HG03064 (cell line): ENCODE measurements around the gene TIMP2.
"Not testable (repeated sequence)": the region's sequence is repeated elsewhere in the genome, so short reads cannot be mapped to it uniquely, and the experiment has no call there.

Experiments
- ATAC-seq: cut with Tn5 transposase; IDR thresholded peaks from one replicate; pipeline ENCODE4 v1.9.1; 2021; ENCODE audit warnings: low read depth; ENCODE audit not compliant: unreplicated experiment

TIMP2 gene

DNA sequence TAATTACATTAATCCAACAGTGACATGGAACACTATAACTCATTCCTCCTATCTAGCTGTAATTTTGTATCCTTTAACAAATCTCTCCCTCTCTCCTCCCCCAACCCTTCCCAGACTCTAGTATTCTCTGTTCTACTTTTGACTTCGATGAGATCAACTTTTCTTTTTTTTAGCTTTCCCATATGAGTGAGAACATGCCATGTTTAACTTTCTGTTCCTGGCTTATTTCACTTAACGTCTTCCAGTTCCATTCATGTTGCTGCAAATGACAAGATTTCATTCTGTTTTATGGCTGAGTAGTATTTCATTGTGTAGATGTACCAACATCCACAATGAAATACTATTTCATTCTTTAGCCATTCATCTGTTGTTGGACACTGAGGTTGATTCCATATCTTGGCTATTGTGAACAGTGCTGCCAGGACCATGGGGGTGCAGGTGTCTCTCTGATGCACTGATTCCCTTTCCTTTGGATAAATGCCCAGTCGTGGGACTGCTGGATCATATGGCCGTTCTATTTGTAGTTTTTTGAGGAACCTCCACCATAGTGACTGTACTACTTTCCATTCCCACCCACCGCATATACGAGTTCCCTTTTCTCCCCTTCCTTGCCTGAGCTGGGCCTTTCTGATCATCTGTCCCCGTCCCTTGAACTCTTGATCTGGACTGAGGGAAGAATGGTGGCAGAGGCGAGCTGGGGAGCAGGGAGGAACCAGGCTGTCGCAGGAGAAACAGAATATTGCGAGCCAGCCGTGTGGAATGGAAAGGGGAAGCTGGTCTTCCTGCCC lies 14.5 kb downstream of the TIMP2 start:
- ATAC-seq = no peak

DNA sequence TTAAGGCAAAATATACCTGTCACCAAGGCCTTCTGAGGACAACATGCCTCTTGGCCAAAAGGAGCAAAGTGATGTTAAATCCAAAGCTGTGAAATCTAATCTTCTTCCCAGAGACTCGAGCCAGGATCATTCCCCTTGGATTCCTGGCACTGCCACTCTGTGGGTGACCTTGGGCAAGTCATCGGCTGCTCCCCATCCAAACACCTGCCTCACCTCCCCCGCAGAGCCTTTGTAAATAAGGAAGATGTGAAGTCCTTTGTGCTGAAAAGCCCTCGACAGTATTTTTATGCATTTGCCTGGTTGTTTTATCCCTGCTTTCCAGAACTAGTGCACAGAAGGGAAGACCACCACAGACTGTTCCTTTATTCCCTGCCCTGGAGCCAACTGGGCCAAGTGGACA lies 16.8 kb downstream of the TIMP2 start:
- ATAC-seq = no peak

DNA sequence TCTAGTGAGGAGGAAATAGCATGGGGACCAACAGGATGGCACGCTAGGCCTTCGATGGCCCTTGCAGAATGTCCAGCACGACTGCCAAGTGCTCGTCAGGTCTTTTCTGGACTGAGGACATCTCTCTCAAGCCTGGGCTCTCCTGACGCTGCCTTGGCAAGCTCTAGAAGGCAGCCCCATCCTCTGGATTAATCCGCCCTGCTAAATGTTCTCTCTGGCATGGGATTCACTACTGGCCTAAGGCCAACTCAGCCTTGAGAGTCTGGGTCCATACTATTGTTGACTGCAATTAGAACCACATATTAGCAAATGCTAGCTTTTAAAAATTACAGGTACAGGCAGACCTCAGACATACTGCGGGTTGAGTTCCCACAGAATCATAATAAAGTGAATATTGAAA lies 19.6 kb downstream of the TIMP2 start:
- ATAC-seq = no peak

DNA sequence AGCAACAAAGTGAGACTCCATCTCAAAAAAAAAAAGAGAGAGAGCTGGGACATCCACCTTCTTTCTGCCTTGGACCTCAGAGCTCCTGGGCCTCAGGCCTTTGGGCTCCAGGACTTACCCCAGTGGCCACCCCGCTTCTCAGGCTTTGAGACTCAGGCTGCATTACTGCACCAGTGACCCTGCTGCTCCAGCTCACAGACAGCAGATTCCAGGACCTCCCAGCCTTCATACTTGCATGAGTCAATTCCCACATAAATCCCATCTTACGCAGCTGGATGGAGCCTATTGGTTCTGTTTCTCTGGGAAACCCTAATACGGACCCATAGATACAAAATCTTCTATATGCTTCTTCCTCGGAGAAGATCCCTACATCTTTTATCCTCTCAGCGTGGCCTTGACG lies 20.1 kb downstream of the TIMP2 start:
- ATAC-seq = no peak

DNA sequence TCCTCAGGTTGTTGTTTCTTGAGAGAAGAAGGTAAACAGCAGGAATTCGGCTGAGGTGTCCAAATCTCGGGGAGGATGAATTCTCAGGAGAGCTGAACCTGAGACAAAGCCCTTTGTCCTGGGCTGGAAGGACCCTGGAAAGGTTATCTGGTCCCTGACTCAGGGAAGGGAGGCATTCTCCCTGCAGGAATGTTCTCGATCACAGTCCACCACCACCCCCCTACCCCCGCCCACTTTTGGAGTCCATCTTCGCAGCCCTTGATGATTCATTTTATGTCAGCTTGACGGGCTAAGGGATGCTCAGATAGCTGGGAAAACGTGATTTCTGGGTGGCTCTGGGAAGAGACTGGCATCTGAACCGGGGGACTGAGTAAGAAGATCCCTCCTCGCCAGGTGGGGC lies 20.8 kb downstream of the TIMP2 start:
- ATAC-seq = no peak

DNA sequence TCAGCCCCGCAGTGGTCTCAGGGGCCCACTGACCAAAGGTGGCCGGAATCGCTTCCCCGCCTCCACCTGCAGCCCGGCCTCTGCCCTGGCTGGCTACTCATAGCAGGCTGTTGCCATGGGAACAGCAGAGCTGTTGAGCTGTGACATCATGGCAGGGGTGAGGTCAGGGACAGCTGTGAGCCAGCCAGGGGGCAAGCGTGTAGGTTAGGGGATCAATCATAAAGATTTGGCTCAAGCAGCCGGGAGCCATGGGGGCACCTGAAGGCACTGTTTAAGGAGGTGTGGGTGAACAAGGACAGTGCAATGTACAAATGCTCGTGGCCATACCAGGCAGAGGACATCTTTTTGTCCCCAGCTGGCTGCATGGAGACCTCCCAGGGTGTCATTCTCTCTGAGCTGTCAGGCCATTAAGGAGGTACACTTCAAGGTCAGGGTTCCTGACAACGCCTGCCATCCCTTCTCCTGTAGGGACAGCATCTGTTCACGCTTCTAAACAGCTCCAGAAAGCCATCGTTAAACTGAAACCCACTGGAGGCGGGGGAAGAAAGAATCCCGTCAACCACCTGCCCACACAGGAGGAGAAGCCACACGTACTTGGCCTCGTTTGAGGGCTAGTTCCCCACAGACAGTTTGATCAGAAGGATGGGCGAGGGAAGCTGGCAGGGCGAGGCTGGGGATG lies 21.9 kb downstream of the TIMP2 start, which contains the start of gene CEP295NL:
TSS of gene CEP295NL (minus strand) at position 101 of the 679 bp plus-strand sequence. CDS start 1,373 bp downstream, outside the sequence.
- ATAC-seq = no peak

DNA sequence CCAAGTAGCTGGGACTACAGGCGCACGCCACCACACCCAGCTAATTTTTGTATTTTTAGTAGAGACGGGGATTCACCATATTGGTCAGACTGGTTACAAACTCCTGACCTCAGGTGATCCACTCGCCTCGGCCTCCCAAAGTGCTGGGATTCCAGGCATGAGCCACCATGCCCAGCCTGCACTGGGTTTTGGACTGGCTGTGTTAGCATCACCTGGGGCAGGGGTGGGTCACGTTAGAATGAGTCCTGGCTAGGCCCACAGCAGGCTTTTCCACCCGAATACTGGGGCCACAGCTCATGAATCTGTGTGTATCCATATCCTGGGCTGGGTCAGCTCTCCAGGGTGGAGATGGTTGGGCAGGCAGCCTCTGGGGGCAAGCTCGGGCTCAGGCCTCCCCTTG lies 23.0 kb downstream of the TIMP2 start:
- ATAC-seq = not testable (repeated sequence)

DNA sequence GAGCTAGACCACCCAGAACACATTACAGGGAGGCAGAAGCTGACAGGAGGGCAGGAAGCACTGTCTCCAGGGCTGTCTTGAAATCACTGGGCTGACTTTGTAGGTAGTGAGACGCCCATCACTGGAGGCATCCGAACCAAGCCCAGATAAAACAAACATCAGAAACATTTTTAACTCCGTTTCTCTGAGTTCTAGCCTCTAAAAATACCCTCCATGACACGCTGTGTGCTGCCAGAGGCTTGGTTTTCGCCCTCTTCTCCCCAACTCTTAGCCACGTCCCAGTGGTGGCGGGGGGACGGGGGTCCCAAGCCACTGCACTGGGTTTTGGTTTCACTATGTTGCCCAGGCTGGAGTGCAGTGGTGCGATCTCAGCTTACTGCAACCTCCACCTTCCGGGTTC lies 23.4 kb downstream of the TIMP2 start:
- no peak for ATAC-seq

DNA sequence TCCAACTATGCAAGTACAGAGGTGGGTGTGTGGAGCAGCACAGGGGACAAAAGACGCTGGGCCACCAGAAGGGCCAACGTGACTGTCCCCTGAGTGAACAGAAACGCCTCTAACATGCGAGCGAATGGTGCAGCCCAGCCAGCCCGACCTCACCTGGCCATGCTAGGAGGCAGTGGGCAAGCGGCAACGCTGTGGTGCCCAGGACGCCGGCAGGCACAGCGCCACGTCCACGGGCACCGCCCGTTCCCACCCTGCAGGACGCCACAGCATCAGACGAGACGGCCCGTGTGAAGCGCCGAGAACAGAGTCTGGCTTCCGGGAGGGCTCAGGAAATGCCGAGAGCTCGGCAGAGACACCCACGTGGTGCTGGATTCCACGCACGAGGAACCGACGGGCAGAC lies 24.4 kb downstream of the TIMP2 start:
- no peak for ATAC-seq

DNA sequence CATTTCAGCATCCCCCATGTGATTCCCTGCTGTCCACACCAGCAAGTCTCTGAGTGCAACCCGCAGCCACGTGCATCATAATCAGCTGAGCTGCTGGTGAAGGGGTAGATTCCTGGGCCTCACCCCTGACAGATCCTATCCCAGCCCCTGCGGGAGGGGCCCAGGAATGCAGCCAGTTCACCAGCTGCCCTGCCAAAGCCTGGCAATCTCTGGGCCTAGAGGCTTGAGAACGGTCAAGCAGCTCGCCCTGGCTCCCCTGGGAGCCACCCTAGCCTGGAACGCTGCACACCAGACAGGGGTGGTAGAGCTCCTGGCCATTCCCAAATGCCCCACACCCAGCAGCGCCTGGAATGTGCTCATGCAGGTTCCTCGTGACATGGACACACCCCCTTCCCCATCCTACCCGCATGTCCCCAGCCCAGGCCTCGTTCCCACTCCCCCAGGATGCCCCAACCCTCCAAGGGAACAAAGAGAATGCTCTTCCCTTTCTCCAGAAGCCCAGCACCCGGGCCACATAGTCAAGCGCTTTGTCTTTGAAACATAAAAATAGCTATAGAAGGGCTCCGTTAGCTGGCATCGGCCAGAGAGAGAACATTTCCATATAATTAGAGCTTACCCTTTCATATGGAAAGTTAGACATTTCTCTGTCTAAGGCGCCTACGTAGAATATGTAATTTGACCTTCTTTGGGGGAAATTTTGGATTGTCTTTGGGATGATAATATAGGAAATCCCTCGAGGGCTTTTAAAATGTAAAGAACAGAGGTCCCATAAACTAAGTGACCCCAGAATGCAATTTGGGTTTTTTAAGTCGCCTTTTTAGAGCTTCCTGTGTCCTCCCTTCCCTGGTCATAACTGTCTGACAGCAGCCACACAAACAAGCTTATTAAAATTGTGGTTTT lies 25.6 kb downstream of the TIMP2 start:
- ATAC-seq = no peak

DNA sequence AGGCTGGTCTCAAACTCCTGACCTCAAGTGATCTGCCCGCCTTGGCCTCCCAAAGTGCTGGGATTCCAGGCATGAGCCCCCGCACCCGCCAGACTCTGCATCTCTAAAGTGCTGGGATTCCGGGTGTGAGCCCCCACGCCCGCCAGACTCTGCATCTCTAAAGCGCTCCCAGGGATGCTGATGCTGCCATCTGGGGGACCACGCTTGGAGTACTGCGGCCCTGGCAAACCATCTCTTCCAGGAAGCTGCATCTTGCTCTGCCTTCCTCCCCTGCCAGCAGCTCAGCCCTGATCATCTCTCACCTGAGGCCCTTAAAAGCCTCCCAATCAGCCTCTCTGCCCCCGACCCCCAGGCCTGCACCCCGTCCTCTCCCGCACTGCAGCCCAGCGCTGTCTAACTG lies 26.2 kb downstream of the TIMP2 start:
- no peak for ATAC-seq

DNA sequence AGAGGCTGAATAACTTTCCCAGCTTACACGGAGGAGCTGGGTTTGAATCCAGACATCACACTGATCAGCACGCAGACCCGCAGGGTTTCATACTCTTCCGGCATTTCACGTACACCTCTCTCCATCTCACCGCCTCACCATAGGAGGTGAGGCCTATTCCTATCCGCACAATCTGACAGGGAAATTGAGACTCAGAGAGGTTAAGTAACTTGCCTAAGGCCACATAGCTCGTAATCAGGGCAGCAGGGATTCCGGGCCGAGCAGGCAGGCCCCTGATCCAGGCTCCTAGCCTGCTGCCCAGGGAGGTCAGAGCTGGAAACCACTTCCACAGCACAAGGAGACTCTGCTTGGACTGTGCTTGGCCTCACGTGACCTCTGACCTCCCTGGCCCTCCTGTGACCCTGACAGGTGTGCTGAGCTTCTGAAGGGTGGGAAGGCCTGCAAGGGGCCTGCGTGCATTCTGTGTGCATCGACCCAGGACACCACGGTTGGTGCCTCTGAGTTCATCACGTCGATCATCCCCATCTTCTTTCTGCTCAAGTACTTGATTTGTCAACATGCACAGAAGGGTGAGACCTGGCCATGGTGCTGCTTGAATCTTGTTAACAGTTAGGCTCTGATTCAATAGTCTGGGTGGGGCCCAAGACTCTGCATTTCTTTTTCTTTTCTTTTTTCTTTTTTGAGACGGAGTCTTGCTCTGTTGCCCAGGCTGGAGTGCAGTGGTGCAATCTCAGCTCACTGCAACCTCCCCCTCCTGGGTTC lies 26.9 kb downstream of the TIMP2 start:
- ATAC-seq = no peak

DNA sequence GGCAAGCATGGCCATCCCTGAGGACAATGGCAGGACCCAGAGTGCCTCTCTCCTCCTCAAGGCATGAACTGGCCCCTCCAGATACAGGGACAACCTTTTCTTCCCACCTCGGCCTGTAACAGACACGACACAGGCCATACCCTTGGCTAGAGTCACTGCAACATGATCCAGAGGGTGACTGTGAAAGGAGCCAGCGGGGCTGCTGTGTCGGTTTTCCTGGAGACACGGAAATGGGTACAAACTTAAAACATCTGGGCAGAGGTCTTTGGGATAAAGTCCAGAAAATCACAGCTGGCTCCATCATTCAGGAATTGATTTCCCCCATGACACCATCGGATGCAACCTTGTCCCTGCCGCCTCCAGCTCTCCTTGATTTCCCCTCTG lies 27.5 kb downstream of the TIMP2 start:
- no peak for ATAC-seq

DNA sequence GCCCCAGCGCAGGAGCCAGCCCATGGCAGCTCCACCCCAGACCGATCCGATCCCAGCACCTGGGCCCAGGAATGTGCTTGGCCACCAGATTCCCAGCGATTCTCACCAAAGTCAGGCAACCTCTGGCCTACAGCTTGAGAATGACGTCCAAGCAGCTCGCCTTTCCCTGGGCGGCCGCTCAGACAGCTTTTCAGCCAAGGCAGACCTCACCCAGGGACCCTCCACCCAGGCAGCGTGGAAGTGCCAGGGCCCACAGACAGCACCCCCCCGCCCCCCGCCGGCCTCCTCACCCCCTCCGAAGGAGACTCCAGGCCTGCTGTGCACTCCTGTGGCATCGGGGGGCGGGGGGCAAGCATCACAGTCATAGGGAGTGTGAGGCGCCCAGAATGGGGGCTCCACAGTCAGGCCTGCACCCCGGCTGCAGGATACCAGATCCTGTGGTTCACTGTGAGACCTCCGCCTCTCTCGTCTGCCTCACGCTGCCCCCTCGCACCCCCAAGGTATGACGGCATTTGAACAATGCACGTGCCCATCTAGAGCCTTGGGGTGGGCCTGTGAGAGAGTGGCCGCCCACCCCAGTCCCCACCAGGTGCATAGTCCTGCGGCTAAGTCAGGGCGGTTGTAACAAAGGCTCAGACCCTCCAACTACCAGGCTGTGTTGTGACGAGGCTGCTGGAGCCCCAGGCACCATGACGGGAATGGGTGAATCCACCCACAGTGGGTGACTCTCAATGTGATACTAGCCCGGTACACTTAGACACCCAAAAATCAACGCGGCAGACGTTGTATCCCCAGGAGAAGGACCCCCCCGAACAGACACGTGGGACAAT lies 28.1 kb downstream of the TIMP2 start:
- no peak for ATAC-seq

DNA sequence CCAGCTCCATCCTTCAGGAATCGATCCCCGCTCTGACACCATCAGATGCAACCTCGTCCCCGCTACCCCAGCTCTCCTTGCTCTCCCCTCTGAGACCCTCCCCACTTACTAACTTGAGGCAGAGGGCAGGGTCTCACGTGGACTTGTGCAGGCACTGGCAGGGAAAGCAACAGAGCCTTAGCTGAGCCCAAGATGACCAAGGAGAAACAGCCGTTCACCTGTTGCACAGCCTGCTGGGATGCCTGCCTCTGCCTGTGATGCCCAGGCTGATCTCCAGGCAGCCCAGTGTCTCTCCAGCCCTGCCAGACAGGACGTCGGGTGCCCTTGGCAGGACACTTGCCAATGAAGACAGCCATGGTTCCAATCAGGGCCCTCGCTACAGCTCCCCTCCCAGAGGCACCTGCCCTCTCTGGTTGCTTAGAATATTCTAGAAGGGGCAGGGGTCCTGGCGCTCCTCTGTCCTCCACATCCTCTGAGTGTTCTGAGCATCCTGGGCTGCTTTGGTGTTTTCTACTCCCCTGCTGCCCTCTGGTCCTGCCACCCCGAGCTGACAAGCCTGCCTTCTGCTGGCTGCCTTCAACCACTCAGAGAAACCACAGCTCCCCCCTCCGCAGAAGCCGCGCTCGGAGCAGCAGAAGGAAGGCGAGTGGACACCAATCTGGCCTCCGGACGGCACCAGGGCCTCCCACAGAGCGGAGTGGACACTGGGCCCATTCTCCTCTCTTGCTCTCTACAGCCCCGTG lies 28.9 kb downstream of the TIMP2 start:
- ATAC-seq = no peak

DNA sequence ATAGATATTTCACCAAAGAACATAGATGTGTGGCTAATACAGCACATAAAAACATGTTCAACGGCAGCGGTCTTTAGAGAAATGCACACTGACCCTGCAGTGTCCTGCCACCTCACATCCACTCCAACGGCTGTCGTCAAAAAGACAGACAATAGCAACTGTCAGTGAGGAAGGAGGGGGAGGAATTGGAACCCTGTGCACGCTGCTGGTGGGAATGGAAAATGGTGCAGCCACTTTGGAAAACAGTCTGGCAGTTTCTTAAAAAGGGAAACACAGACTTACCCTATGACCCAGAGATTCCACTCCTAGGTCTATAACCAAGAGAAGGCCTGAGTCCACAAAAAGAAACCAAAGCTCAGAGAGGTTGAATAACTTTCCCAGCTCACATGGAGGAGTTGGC lies 29.9 kb downstream of the TIMP2 start:
- ATAC-seq = no peak

DNA sequence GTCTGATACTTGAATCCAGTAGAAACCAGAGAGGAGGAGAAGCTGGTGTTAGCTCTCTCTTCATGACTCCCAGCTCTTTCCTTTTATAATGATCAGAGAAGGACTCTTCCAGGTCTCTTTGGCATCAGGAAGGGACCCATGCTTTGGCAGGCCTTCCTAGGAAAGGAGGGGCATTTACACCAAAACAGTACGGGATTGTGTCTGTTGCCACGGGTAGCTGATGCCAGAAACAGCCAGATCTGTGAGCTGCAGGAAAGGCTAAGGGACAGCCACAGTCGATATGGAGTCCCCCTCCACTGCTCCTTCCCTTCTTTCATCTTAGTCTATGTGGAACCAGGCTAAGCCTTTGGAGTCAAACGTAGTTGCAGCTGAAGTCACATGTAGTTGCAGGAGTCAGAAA lies 31.5 kb downstream of the TIMP2 start:
- ATAC-seq = no peak

DNA sequence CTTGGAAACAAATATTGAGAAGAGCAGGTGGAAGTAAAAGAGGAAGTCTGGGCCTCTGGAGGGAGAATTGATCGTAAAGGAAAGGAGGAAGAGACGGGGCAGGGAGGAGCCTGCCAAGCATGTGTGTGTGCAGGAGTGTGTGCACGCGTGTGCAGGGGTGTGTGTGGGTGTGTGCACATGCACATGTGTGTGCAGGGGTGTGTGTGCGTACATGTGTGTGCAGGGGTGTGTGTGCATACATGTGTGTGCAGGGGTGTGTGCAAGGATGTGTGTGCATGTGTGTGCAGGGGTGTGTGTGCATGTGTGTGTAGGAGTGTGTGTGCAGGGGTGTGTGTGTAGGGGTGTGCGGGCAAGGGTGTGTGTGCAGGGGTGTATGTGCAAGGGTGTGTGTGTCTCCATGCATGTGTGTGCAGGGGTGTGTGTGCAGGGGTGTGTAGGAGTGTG lies 32.2 kb downstream of the TIMP2 start:
- ATAC-seq = no peak

DNA sequence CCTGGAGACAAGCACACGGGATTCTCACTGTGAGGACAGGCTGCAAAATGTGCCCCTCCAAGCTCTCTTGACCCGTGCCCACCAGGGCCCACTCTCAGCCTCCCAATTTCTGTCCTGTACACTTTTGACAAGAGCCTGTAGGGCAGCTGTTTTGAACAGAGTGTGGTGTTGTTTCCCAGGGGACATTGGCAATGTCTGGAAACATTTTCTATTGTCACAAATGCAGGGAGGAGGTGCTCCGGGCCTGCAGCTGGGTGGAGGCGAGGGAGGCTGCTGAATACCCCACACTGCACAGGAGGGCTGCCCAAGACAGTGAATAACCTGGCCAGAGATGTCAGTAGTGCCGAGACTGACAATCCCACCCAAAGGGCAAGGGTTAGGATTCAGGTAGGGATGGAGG lies 32.7 kb downstream of the TIMP2 start:
- no peak for ATAC-seq
